Muscle of arm (tissue), 12 donors: ENCODE data around the gene FAAH. TPM values are rescaled to one million over a fixed set of nuclear protein-coding genes. Genes with fewer than 3 reads are reported as not detected.

Source experiments
- DNase-seq: peaks from one replicate; pipeline ENCODE4 v3.0.0-alpha.2; 2013
- polyA plus RNA-seq, 12 donors: library from polyadenylated mRNA; unstranded; fragments of 120-200 nt; gene quantifications; one replicate each; pipeline ENCODE4 v1.2.1, GENCODE V29; 2013; ENCODE audit not compliant: insufficient read length in 12 of 12

Gene FAAH
- polyA plus RNA-seq, 12 donors: 10.8 to 25.8 (median 17.5) TPM; not detected in 1

DNA sequence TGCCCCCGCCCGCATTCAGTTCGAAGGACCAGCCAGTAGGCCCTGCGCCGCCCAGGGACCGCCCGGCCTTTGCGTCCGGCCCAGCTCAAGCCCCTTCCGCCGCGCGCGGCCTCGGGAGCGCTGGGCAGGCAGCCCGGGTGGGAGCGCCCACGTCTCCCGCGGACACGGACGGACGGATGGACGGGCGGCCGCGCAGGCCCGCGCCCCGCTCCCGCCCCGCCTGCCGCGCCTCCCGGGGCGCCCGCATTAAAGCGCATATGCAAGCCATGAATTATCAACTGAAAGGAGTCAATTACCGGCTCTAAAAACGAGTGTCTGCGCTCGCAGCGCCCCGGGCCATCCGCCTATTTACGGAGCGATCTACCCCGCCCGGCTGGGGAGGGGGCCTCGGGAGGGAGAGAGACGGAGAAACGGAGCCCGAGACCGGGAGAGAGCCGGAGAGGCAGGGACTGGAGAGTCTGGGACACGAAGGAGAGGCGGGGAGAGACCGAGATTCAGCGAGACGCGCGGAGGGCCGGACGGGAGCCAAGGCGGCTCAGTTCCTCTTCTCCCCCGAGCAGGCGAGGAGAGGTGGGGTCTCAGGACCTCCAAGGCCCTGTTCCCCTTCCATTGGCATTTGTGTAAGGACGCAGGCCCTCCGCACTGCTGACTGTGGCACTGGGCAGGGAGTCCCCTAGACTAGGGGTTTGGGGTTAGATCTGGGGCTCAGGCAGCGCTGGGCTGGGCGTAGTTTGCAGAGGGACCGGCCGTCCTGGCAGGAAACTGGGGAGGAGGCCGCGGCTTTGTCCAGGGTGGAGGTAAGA is 54.2 kb downstream of the FAAH start:
- DNase-seq: no peak

GRCh38 chr1:46449223-46450159 is 55.4 kb downstream of the FAAH start:
- DNase-seq: no peak

GRCh38 chr1:46450160-46450517 is 56.0 kb downstream of the FAAH start:
- DNase-seq: no peak

- DNase-seq: no peak
Measured at GRCh38 chr1:46451948-46452930, 58.1 kb downstream of the FAAH start.

GRCh38 chr1:46452931-46453325 is 58.8 kb downstream of the FAAH start:
- DNase-seq: no peak

GRCh38 chr1:46453449-46453848 is 59.3 kb downstream of the FAAH start:
- no peak for DNase-seq

- DNase-seq: no peak
Measured at GRCh38 chr1:46455951-46456350, 61.8 kb downstream of the FAAH start.

- DNase-seq: no peak
Measured at GRCh38 chr1:46456411-46456963, 62.4 kb downstream of the FAAH start.

DNA sequence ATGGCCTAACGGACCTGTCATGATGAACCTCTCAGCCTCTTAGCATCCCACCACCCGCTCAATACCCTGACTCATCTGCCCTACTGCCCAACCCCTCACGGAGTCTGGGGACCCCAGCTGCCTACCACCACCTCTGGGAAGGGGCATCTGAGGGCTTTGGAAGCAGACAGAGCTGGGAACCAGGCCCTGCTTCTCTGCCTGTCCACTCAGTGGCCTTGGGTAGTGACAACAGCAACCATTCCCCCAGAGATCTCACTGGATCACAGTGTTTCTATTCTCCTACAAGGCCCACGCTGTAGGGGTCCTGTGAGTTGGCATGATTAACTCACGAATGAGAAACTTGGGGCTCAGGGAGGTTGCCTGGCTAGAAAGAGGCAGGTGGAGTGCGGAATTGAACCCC is 63.1 kb downstream of the FAAH start:
- no peak for DNase-seq

DNA sequence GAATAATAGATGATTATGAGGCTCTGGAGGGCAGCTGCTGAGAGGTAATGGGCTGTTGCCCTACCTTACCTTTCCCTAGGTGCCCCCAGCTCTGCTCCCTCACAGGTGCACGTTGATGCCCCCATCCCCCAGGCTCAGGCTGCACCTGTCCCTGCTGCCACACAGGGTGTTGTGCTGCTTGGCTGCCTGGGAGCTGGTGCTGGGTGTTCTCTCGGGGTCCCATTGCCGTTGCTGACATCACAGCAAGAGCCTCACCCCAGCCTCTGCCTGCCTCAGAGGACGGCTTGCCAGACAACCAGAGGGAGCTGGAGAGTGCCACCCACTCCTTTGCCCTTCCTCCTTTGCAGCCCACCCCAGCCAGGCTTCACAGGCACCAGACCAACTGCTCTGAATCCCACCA is 64.1 kb downstream of the FAAH start:
- no peak for DNase-seq

DNA sequence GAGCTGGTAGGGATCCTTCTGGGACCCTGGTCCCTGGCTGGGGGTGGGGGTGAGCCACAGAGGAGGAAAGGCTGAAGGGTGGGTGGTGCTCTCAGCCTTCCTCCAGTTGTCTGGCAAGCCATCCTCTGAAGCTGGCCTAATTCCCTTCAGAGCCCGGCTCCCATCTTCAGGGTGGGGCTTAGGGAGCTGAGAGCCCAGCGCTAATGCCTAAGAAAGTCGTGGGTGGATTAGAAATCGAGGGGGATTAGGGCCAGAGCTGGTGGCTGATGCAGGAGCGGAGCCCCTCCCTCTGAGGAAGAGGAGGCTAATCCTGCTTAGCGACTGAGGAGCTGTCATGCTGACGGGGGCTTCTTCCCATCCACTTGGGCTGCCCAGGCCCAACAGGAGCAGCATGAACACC is 64.7 kb downstream of the FAAH start:
- DNase-seq: no peak

- no peak for DNase-seq
Measured at GRCh38 chr1:46459315-46459714, 65.2 kb downstream of the FAAH start.

- no peak for DNase-seq
Measured at GRCh38 chr1:46461017-46461808, 67.1 kb downstream of the FAAH start.

GRCh38 chr1:46461809-46462448 is 67.8 kb downstream of the FAAH start:
- DNase-seq: no peak

Other genes with a start within 250 kb of the FAAH start
- 10 to 100 TPM in 1 of 12 donors, 1 to 10 TPM in 4, under 1 TPM in 6, not detected in 1; 0.48 to 30.1 (median 0.80) TPM for gene TSPAN1, start 219.2 kb upstream of the FAAH start, polyA plus RNA-seq
- gene P3R3URF, start 217.8 kb upstream of the FAAH start, polyA plus RNA-seq: not detected
- 10 to 100 TPM in 11 of 12 donors, not detected in 1; 44.8 to 64.6 (median 48.3) TPM for gene POMGNT1, start 195.9 kb upstream of the FAAH start, polyA plus RNA-seq
- 1 to 10 TPM in 9 of 12 donors, under 1 TPM in 1, not detected in 2; 0.94 to 1.8 (median 1.2) TPM for gene LURAP1, start 191.0 kb upstream of the FAAH start, polyA plus RNA-seq
- gene RAD54L, start 146.6 kb upstream of the FAAH start, polyA plus RNA-seq: 1 to 10 TPM in 10 of 12 donors, not detected in 2; 3.7 to 8.7 (median 6.5) TPM
- 10 to 100 TPM in 11 of 12 donors, not detected in 1; 44.1 to 62.3 (median 57.2) TPM for gene LRRC41, start 90.7 kb upstream of the FAAH start, polyA plus RNA-seq
- gene UQCRH, start 90.6 kb upstream of the FAAH start, polyA plus RNA-seq: 100 to 1,000 TPM in 11 of 12 donors, not detected in 1; 227 to 307 (median 272) TPM
- 10 to 100 TPM in 11 of 12 donors, not detected in 1; 13.8 to 16.1 (median 14.5) TPM for gene NSUN4, start 53.5 kb upstream of the FAAH start, polyA plus RNA-seq
- gene DMBX1, start 95.5 kb downstream of the FAAH start, polyA plus RNA-seq: under 1 TPM in 3 of 12 donors, not detected in 9; 0.04 to 0.07 (median 0.07) TPM
- under 1 TPM in 1 of 12 donors, not detected in 11; 0.22 TPM for gene KNCN, start 157.3 kb downstream of the FAAH start, polyA plus RNA-seq
- 10 to 100 TPM in 11 of 12 donors, not detected in 1; 15.1 to 44.6 (median 26.3) TPM for gene MKNK1, start 210.0 kb downstream of the FAAH start, polyA plus RNA-seq
- 10 to 100 TPM in 11 of 12 donors, not detected in 1; 10.9 to 15.1 (median 12.5) TPM for gene MOB3C, start 222.5 kb downstream of the FAAH start, polyA plus RNA-seq